Measurements from ENCODE around the gene SIK3. TPM values are rescaled to one million over a fixed set of nuclear protein-coding genes. Genes with fewer than 3 reads are reported as not detected.

Gene SIK3
- total RNA-seq, 1 experiment from 2014 or later = 34.4 TPM

DNA sequence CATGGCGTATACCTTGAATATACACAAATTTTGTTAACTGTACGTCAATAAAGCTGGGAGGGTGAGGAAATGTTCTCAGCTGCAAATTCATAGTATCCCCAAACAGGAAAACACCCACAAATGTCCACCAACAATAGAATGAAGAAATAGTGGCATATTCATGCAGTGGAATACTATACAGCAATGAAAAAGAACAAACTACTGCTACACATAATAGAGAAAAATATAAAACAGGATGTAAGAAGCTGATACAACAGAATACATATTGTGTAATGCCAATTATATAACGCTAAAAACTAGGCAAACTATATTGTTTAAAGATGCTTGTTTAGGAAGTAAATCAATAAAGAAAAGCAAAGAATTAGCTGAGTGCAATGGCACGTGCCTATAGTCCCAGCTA is 81.5 kb downstream of the SIK3 start:
- POLR2A ChIA-PET = interaction anchor here (1.5 kb wide), 1 partner anchor 8 kb away, joined by 4 read pairs; no protein-coding TSS in a partner anchor
- TF ChIP-seq OVOL2 (CRISPR knock-in tag; IDR thresholded peaks at IDR 0.05; ENCODE audit: borderline replicate concordance) (no peak), PRRX2 (CRISPR knock-in tag; IDR thresholded peaks at IDR 0.05) (no peak)
- DNase-seq (ENCODE audit: low spot score) = no peak
- no peak for ATAC-seq
- Mint-ChIP-seq H3K4me3 (no peak overlapping the region), H3K27me3 (ENCODE audit: low read depth) (no peaks in the 10 kb centered on the region), H3K27ac (no peak overlapping the region), H3K36me3 (no peaks in the 10 kb centered on the region), H3K9me3 (peaks cover 4% of the 10 kb centered on the region), H3K4me1 (peaks cover 2% of the 10 kb centered on the region; the same call in 1 of the 2 replicates)
- CTCF ChIA-PET = interaction anchor here (1.2 kb wide), 1 partner anchor 23 kb away, joined by 3 read pairs; no protein-coding TSS in a partner anchor

DNA sequence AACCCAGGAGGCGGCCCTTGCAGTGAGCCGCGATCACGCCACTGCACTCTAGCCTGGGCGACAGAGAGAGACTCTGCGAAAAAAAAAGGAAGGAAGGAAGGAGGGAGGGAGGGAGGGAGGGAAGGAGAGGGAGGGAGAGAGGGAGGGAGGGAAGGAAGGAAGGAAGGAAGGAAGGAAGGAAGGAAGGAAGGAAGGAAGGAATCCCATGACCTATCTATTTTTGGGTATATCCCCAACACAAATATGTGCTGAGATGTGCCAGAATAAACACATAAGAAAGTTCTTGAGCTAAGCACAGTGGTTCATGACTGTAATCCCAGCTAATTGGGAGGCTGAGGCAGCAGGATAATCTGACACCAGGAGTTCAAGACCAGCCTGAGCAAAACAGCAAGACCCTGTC is 82.0 kb downstream of the SIK3 start:
- TF ChIP-seq ZBTB21 (CRISPR knock-in tag; IDR thresholded peaks at IDR 0.05; ENCODE audit: borderline replicate concordance) (no peak), RORB (CRISPR knock-in tag; IDR thresholded peaks at IDR 0.05) (no peak), IRF2 (CRISPR knock-in tag; IDR thresholded peaks at IDR 0.05; ENCODE audit: borderline replicate concordance, low read depth) (no peak), ZNF317 (CRISPR knock-in tag; IDR thresholded peaks at IDR 0.05; ENCODE audit: borderline replicate concordance, low read depth) (no peak), ZNF416 (CRISPR knock-in tag; IDR thresholded peaks at IDR 0.05) (no peak), TEAD1 (CRISPR knock-in tag; IDR thresholded peaks at IDR 0.05) (no peak), ZNF396 (CRISPR knock-in tag; IDR thresholded peaks at IDR 0.05; ENCODE audit: borderline replicate concordance) (no peak), TEAD4 (CRISPR knock-in tag; IDR thresholded peaks at IDR 0.05) (no peak), SMAD4 (CRISPR knock-in tag; IDR thresholded peaks at IDR 0.05) (no peak), MXD4 (CRISPR knock-in tag; IDR thresholded peaks at IDR 0.05; ENCODE audit: borderline replicate concordance) (no peak), ZNF263 (CRISPR knock-in tag; IDR thresholded peaks at IDR 0.05; ENCODE audit: low read depth) (no peak), CREB1 (CRISPR knock-in tag; IDR thresholded peaks at IDR 0.05) (no peak)
- TF ChIP-seq, protein P1, sequence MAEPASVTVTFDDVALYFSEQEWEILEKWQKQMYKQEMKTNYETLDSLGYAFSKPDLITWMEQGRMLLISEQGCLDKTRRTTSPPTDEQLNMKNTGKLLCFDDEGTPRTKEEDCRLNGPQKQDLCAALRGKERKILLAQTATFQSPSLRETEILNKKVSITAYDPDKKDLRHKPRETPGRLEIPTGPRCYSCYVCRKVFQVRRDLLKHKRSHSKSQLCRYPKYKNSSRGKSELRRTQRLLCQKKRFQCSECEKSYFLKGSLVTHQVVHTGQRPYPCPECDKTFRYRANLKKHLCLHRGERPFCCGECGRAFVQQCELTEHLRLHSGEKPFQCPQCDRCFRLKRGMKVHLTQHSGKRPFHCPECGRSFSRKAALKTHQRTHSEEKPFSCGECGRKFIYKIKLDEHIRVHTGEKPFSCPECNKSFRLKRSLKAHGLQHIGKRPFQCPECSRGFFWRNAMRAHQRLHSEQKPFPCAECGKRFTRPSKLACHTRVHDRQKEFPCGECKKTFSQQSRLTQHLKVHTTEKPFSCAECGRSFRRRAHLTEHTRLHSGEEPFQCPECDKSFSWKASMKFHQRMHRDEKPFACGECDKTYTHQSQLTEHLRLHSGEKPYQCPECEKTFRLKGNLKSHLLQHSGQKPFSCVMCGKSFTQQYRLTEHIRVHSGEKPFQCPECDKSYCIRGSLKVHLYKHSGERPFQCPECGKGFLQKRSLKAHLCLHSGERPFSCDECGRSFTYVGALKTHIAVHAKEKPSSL (CRISPR knock-in tag; conservative IDR thresholded peaks at IDR 0.05) = no peak
- TF ChIP-seq, protein P2, sequence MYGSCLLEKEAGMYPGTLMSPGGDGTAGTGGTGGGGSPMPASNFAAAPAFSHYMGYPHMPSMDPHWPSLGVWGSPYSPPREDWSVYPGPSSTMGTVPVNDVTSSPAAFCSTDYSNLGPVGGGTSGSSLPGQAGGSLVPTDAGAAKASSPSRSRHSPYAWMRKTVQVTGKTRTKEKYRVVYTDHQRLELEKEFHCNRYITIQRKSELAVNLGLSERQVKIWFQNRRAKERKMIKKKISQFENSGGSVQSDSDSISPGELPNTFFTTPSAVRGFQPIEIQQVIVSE (CRISPR knock-in tag; IDR thresholded peaks at IDR 0.05; ENCODE audit: borderline replicate concordance) = no peak
- TF ChIP-seq, protein P3, sequence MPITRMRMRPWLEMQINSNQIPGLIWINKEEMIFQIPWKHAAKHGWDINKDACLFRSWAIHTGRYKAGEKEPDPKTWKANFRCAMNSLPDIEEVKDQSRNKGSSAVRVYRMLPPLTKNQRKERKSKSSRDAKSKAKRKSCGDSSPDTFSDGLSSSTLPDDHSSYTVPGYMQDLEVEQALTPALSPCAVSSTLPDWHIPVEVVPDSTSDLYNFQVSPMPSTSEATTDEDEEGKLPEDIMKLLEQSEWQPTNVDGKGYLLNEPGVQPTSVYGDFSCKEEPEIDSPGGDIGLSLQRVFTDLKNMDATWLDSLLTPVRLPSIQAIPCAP (CRISPR knock-in tag; IDR thresholded peaks at IDR 0.05) = no peak
- Mint-ChIP-seq H3K4me3 (no peak overlapping the region), H3K4me1 (peaks cover 3% of the 10 kb centered on the region; the same call in 1 of the 2 replicates), H3K36me3 (no peaks in the 10 kb centered on the region), H3K27me3 (ENCODE audit: low read depth) (no peaks in the 10 kb centered on the region), H3K27ac (no peak overlapping the region), H3K9me3 (peaks cover 4% of the 10 kb centered on the region)
- ChIA-PET CTCF (interaction anchor here (1.2 kb wide), 1 partner anchor 22 kb away, joined by 3 read pairs; no protein-coding TSS in a partner anchor), POLR2A (interaction anchor here (1.5 kb wide), 1 partner anchor 9 kb away, joined by 4 read pairs; no protein-coding TSS in a partner anchor)
- DNase-seq (ENCODE audit: low spot score) = no peak
- ATAC-seq = no peak

DNA sequence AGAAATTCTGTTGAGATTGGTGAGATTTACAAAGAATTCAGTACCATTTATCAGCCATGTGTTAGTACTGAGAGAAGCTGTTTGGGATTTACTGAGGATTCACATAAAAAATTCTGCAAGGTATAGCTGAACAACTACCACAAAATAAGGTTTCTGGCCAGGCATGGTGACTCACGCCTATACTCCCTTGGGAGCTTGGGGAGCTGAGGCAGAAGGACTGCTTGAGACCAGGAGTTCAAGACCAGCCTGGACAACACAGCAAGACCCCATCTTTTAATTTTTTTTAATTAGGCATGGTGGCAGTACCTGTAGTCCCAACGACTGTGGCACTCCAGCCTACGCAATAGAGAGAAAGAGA is 86.7 kb downstream of the SIK3 start:
- ATAC-seq = no peak
- ChIA-PET CTCF (interaction anchor here (1.7 kb wide), 1 partner anchor 131 kb away, joined by 4 read pairs; no protein-coding TSS in a partner anchor), POLR2A (interaction anchor here (0.9 to 1.2 kb wide), 2 partner anchors 13 to 82 kb away, joined by 3 to 4 read pairs; no protein-coding TSS in a partner anchor)
- H3K9me3 Mint-ChIP-seq = no peaks in the 10 kb centered on the region
- H3K27ac Mint-ChIP-seq = peak overlapping the region; percentile 50; the same call in 1 of the 2 replicates
- TF ChIP-seq, protein P4, sequence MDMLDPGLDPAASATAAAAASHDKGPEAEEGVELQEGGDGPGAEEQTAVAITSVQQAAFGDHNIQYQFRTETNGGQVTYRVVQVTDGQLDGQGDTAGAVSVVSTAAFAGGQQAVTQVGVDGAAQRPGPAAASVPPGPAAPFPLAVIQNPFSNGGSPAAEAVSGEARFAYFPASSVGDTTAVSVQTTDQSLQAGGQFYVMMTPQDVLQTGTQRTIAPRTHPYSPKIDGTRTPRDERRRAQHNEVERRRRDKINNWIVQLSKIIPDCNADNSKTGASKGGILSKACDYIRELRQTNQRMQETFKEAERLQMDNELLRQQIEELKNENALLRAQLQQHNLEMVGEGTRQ (CRISPR knock-in tag; IDR thresholded peaks at IDR 0.05) = no peak
- TF ChIP-seq ZNF121 (CRISPR knock-in tag; IDR thresholded peaks at IDR 0.05) (peak; percentile 66; the same call in 1 of the 2 replicates), MYBL2 (CRISPR knock-in tag; IDR thresholded peaks at IDR 0.05) (no peak), ZNF138 (CRISPR knock-in tag; conservative IDR thresholded peaks at IDR 0.05) (no peak), IRF2 (CRISPR knock-in tag; IDR thresholded peaks at IDR 0.05; ENCODE audit: borderline replicate concordance, low read depth) (no peak)
- TF ChIP-seq, protein P5, sequence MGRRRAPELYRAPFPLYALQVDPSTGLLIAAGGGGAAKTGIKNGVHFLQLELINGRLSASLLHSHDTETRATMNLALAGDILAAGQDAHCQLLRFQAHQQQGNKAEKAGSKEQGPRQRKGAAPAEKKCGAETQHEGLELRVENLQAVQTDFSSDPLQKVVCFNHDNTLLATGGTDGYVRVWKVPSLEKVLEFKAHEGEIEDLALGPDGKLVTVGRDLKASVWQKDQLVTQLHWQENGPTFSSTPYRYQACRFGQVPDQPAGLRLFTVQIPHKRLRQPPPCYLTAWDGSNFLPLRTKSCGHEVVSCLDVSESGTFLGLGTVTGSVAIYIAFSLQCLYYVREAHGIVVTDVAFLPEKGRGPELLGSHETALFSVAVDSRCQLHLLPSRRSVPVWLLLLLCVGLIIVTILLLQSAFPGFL (CRISPR knock-in tag; IDR thresholded peaks at IDR 0.05; ENCODE audit: borderline replicate concordance) = no peak
- DNase-seq (ENCODE audit: low spot score) = no peak
- peaks cover 17% of the 10 kb centered on the region for H3K4me1 Mint-ChIP-seq
- no peaks in the 10 kb centered on the region for H3K27me3 Mint-ChIP-seq (ENCODE audit: low read depth)
- no peak overlapping the region for H3K4me3 Mint-ChIP-seq
- H3K36me3 Mint-ChIP-seq = no peaks in the 10 kb centered on the region

Measured in WTC11 (cell line).